ENCODE measurements around the gene MAN1C1. TPM values are rescaled to one million over a fixed set of nuclear protein-coding genes. Genes with fewer than 3 reads are reported as not detected.
"Not testable (repeated sequence)": the region's sequence is repeated elsewhere in the genome, so short reads cannot be mapped to it uniquely, and the experiment has no call there.

Gene MAN1C1
- polyA plus RNA-seq, 1 of the 3 experiments (the other 2 are of a cell fraction), result 0.20 TPM

DNA sequence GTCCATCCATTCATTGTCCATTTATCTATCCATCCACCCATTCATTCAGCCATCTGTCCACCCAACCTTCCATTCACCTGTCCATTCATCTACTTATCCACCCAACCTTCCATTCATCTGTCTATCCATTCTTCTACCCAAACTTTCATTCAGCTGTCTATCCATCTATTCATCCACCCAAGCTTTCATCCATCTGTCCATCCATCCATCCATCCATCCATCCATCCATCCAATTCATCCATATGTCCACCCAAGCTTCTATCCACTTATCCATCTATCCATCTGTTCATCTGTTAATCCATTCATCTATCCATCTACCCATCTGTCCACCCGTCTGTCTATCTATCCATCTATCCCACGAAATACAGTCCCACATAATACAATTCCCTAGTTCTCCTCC is 21.6 kb upstream of the MAN1C1 start (continued):
- no peak for TF ChIP-seq IRF3 (IDR thresholded peaks at IDR 0.05; ENCODE audit: low read depth, low read length)
- no peak for TF ChIP-seq RFX5 (IDR thresholded peaks at IDR 0.05; ENCODE audit: low read length)
- no peak for TF ChIP-seq JUND (IDR thresholded peaks at IDR 0.05)
- TF ChIP-seq RAD21 (IDR thresholded peaks at IDR 0.05; ENCODE audit: low read length), result no peak

DNA sequence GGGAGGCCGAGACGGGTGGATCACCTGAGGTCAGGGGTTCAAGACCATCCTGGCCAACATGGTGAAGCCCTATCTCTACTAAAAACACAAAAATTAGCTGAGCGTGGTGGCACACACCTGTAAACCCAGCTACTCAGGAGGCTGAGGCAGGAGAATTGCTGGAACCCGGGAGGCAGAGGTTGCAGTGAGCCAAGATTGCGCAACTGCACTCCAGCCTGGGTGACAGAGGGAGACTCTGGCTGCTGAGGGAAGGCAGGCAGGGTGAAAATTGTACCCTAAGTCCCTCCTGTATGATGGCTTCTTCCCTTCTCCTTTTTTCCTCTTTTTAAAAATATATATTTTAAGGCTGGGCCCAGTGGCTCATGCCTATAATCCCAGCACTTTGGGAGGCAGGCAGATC is 19.9 kb upstream of the MAN1C1 start:
- H3K4me3 ChIP-seq (ENCODE audit: low read depth in 2 of 2, low read length in 1 of 2); H3K36me3 ChIP-seq (replicated peaks in 1 of 2; ENCODE audit: control insufficient read depth in 1 of 2, insufficient read depth in 2 of 2, low read length in 1 of 2); H3K9ac ChIP-seq; H3K27ac ChIP-seq (ENCODE audit: low read depth in 2 of 2, low read length in 1 of 2); H3F3A ChIP-seq (replicated peaks; ENCODE audit: insufficient read depth); H3K4me1 ChIP-seq (ENCODE audit: control insufficient read depth in 1 of 2, insufficient read depth in 2 of 2, low read depth in 1 of 2, low read length in 1 of 2); H3K9me2 ChIP-seq; H2AFZ ChIP-seq (ENCODE audit: low read depth); H3K27me3 ChIP-seq (ENCODE audit: insufficient read depth); H3K4me2 ChIP-seq; H3K9me3 ChIP-seq; DNase-seq; H4K20me1 ChIP-seq (ENCODE audit: insufficient read depth); H3K79me2 ChIP-seq (ENCODE audit: insufficient read depth); POLR2A ChIA-PET: not testable (repeated sequence)
- CTCF ChIA-PET, result interaction anchor here (0.9 to 1.6 kb wide), 3 partner anchors 12 to 24 kb away, joined by 3 to 6 read pairs (median 4); no protein-coding TSS in a partner anchor
- 68% methylated on average over 5 of the region's 5 CpGs for WGBS (ENCODE audit: low lambda C conversion rate)

- Histone ChIP-seq H4K20me1 (ENCODE audit: insufficient read depth) (no peaks in the 10 kb centered on the region), H3F3A (replicated peaks; ENCODE audit: insufficient read depth) (no peaks in the 10 kb centered on the region), H3K27ac (ENCODE audit: low read depth in 2 of 2, low read length in 1 of 2) (no peak overlapping the region), H3K9me2 (no peaks in the 10 kb centered on the region), H3K27me3 (ENCODE audit: insufficient read depth) (no peaks in the 10 kb centered on the region), H3K9me3 (no peaks in the 10 kb centered on the region), H3K4me1 (ENCODE audit: control insufficient read depth in 1 of 2, insufficient read depth in 2 of 2, low read depth in 1 of 2, low read length in 1 of 2) (no peaks in the 10 kb centered on the region; a peak in 1 of 4 replicates), H3K4me3 (ENCODE audit: low read depth in 2 of 2, low read length in 1 of 2) (no peak overlapping the region), H3K79me2 (ENCODE audit: insufficient read depth) (no peaks in the 10 kb centered on the region), H3K36me3 (replicated peaks in 1 of 2; ENCODE audit: control insufficient read depth in 1 of 2, insufficient read depth in 2 of 2, low read length in 1 of 2) (no peaks in the 10 kb centered on the region), H3K9ac (no peak overlapping the region), H3K4me2 (no peak overlapping the region), H2AFZ (ENCODE audit: low read depth) (no peak overlapping the region)
- ChIA-PET CTCF (interaction anchor here (1.0 to 2.7 kb wide), 4 partner anchors 10 to 26 kb away, joined by 3 to 12 read pairs (median 6); no protein-coding TSS in a partner anchor), POLR2A (no interaction called here)
- WGBS (ENCODE audit: low lambda C conversion rate), result 83% methylated on average over 1 of the region's 1 CpG
- TF ChIP-seq, protein P1, sequence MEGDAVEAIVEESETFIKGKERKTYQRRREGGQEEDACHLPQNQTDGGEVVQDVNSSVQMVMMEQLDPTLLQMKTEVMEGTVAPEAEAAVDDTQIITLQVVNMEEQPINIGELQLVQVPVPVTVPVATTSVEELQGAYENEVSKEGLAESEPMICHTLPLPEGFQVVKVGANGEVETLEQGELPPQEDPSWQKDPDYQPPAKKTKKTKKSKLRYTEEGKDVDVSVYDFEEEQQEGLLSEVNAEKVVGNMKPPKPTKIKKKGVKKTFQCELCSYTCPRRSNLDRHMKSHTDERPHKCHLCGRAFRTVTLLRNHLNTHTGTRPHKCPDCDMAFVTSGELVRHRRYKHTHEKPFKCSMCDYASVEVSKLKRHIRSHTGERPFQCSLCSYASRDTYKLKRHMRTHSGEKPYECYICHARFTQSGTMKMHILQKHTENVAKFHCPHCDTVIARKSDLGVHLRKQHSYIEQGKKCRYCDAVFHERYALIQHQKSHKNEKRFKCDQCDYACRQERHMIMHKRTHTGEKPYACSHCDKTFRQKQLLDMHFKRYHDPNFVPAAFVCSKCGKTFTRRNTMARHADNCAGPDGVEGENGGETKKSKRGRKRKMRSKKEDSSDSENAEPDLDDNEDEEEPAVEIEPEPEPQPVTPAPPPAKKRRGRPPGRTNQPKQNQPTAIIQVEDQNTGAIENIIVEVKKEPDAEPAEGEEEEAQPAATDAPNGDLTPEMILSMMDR (IDR thresholded peaks at IDR 0.05), result no peak
- TF ChIP-seq SIN3A (IDR thresholded peaks at IDR 0.05; ENCODE audit: borderline replicate concordance, low read depth, low read length) (no peak), RXRA (IDR thresholded peaks at IDR 0.05; ENCODE audit: borderline replicate concordance, low read depth) (no peak), TCF12 (IDR thresholded peaks at IDR 0.05) (no peak), ELF1 (IDR thresholded peaks at IDR 0.05) (no peak), GABPA (IDR thresholded peaks at IDR 0.05; ENCODE audit: low read depth) (no peak), TAF1 (IDR thresholded peaks at IDR 0.05; ENCODE audit: borderline replicate concordance, low read depth, low read length) (no peak), YY1 (IDR thresholded peaks at IDR 0.05; ENCODE audit: low read depth) (no peak), CHD2 (IDR thresholded peaks at IDR 0.05; ENCODE audit: low read length, partially characterized antibody) (no peak), SMC3 (IDR thresholded peaks at IDR 0.05; ENCODE audit: low read depth, low read length) (no peak), MAX (IDR thresholded peaks at IDR 0.05; ENCODE audit: low read depth) (no peak), FOXM1 (IDR thresholded peaks at IDR 0.05; ENCODE audit: low read depth) (no peak), USF1 (IDR thresholded peaks at IDR 0.05; ENCODE audit: borderline replicate concordance, low read depth) (no peak), NFIC (IDR thresholded peaks at IDR 0.05; ENCODE audit: borderline replicate concordance) (no peak), FOSL2 (IDR thresholded peaks at IDR 0.05; ENCODE audit: borderline replicate concordance, low read depth) (no peak), FOXJ3 (CRISPR knock-in tag; IDR thresholded peaks at IDR 0.05) (no peak), MXI1 (IDR thresholded peaks at IDR 0.05; ENCODE audit: low read depth, low read length) (no peak), USF2 (IDR thresholded peaks at IDR 0.05; ENCODE audit: borderline replicate concordance, low read depth, low read length) (no peak), TEAD4 (IDR thresholded peaks at IDR 0.05; ENCODE audit: borderline replicate concordance, insufficient read depth) (no peak)
- DNase-seq, result no peak
Measured at GRCh38 chr1:25598879-25599278, 17.7 kb upstream of the MAN1C1 start.
